MM.1S (cell line): ENCODE results near the gene SMC3.

ENCODE experiments used
- EZH2 ChIP-seq: fragments of 300-600 bp; sonication (generic); optimal IDR thresholded peaks from 2 replicates; pipeline ENCODE3; 2017; ENCODE audit warnings: low read depth, mild to moderate bottlenecking, antibody characterized with exemption, low read length, mixed read lengths
- EZH2phosphoT487 ChIP-seq: fragments of 300-600 bp; sonication (generic); IDR thresholded peaks from 2 replicates; pipeline ENCODE4 v1.6.1; 2018; ENCODE audit warnings: antibody characterized with exemption, low read length
- TF ChIP-seq, protein P1 (sequence below): fragments of 300-600 bp; sonication (generic); IDR thresholded peaks from 2 replicates; pipeline ENCODE4 v1.5.1; 2016; ENCODE audit warnings: antibody characterized with exemption, low read length, mixed read lengths

GRCh38 chr10:110641256-110641655 is 73.8 kb downstream of the SMC3 start:
- TF ChIP-seq, protein P1, sequence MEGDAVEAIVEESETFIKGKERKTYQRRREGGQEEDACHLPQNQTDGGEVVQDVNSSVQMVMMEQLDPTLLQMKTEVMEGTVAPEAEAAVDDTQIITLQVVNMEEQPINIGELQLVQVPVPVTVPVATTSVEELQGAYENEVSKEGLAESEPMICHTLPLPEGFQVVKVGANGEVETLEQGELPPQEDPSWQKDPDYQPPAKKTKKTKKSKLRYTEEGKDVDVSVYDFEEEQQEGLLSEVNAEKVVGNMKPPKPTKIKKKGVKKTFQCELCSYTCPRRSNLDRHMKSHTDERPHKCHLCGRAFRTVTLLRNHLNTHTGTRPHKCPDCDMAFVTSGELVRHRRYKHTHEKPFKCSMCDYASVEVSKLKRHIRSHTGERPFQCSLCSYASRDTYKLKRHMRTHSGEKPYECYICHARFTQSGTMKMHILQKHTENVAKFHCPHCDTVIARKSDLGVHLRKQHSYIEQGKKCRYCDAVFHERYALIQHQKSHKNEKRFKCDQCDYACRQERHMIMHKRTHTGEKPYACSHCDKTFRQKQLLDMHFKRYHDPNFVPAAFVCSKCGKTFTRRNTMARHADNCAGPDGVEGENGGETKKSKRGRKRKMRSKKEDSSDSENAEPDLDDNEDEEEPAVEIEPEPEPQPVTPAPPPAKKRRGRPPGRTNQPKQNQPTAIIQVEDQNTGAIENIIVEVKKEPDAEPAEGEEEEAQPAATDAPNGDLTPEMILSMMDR = no peak
- no peak for TF ChIP-seq EZH2phosphoT487
- TF ChIP-seq EZH2 = no peak
